ENCODE measurements around the gene PUSL1.

Gene PUSL1

DNA sequence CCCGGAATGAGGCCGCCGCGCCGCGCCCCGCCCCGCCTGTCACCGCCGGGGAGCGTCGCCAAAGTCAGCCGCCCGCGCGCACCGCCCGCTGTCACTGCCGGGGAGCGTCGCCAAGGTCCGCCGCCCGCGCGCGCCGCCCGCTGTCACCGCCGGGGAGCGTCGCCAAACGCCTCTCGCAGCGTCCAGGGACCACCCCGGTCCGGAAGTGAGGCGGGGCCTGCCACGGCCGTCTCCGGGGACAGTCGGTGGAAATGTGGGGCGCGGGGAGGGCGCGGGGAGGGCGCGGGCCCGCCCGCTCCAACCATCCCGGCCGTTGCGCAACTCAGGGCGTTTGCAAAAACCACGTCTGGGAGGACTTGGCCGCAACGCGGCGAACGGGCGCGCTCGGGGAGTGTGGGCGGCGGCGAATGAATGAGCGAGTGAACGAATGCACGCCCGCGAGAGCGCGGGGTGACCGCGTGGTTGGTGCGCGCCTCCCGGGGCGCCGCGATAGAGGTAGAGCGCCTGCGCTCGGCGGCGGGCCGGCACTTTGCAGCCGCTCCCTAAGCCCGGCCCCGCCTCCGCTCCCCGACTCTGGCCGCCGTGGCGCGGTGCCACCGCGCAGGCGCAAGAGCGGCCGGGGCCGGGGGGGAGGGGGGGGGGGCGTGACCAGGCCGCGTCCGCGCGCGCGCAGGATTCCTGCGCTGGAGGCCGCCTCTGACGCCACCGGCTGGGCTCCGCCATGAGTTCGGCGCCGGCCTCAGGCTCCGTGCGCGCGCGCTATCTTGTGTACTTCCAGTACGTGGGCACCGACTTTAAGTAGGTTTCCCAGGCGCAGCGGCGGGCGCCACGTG is at the start of gene PUSL1, which contains the start of gene ACAP3 (continued):
- TF ChIP-seq ZNF580 (tag by site-specific recombination; IDR thresholded peaks at IDR 0.05): peak; percentile 67; the same call in 1 of the 2 replicates
- no peak for TF ChIP-seq SETDB1 (IDR thresholded peaks at IDR 0.05; ENCODE audit: insufficient read length, low read length)
- TF ChIP-seq, protein P1, sequence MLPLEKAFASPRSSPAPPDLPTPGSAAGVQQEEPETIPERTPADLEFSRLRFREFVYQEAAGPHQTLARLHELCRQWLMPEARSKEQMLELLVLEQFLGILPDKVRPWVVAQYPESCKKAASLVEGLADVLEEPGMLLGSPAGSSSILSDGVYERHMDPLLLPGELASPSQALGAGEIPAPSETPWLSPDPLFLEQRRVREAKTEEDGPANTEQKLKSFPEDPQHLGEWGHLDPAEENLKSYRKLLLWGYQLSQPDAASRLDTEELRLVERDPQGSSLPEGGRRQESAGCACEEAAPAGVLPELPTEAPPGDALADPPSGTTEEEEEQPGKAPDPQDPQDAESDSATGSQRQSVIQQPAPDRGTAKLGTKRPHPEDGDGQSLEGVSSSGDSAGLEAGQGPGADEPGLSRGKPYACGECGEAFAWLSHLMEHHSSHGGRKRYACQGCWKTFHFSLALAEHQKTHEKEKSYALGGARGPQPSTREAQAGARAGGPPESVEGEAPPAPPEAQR (tag by site-specific recombination; IDR thresholded peaks at IDR 0.05): peak; percentile 82; the same call in 1 of the 2 replicates
- TF ChIP-seq ZSCAN16 (tag by site-specific recombination; IDR thresholded peaks at IDR 0.05): peak; percentile 82; the same call in 1 of the 2 replicates
- peak; percentile 98 for TF ChIP-seq KLF8 (tag by site-specific recombination; IDR thresholded peaks at IDR 0.05)
- no peak for TF ChIP-seq ZFP41 (tag by site-specific recombination; IDR thresholded peaks at IDR 0.05; ENCODE audit: borderline replicate concordance)
- TF ChIP-seq ZNF777 (tag by site-specific recombination; IDR thresholded peaks at IDR 0.05; ENCODE audit: borderline replicate concordance): no peak
- TF ChIP-seq ZNF416 (tag by site-specific recombination; IDR thresholded peaks at IDR 0.05): no peak
- peak; percentile 89 for TF ChIP-seq KLF16 (tag by site-specific recombination; IDR thresholded peaks at IDR 0.05)
- TF ChIP-seq, protein P2, sequence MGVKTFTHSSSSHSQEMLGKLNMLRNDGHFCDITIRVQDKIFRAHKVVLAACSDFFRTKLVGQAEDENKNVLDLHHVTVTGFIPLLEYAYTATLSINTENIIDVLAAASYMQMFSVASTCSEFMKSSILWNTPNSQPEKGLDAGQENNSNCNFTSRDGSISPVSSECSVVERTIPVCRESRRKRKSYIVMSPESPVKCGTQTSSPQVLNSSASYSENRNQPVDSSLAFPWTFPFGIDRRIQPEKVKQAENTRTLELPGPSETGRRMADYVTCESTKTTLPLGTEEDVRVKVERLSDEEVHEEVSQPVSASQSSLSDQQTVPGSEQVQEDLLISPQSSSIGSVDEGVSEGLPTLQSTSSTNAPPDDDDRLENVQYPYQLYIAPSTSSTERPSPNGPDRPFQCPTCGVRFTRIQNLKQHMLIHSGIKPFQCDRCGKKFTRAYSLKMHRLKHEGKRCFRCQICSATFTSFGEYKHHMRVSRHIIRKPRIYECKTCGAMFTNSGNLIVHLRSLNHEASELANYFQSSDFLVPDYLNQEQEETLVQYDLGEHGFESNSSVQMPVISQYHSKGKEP (tag by site-specific recombination; IDR thresholded peaks at IDR 0.05): peak; percentile 42; the same call in 1 of the 2 replicates
- TF ChIP-seq ZNF211 (tag by site-specific recombination; IDR thresholded peaks at IDR 0.05; ENCODE audit: low read depth): no peak
- TF ChIP-seq ZBTB1 (tag by site-specific recombination; IDR thresholded peaks at IDR 0.05): peak; percentile 87; the same call in 1 of the 2 replicates
- TF ChIP-seq WT1 (tag by site-specific recombination; IDR thresholded peaks at IDR 0.05): no peak; the same call in 1 of the 2 replicates
- no peak for TF ChIP-seq ZNF292 (tag by site-specific recombination; IDR thresholded peaks at IDR 0.05; ENCODE audit: borderline replicate concordance, low read depth)
- TF ChIP-seq ZBTB48 (tag by site-specific recombination; IDR thresholded peaks at IDR 0.05): peak; percentile 100
- peak; percentile 94 for TF ChIP-seq ZNF324 (tag by site-specific recombination; IDR thresholded peaks at IDR 0.05)
- TF ChIP-seq, protein P3, sequence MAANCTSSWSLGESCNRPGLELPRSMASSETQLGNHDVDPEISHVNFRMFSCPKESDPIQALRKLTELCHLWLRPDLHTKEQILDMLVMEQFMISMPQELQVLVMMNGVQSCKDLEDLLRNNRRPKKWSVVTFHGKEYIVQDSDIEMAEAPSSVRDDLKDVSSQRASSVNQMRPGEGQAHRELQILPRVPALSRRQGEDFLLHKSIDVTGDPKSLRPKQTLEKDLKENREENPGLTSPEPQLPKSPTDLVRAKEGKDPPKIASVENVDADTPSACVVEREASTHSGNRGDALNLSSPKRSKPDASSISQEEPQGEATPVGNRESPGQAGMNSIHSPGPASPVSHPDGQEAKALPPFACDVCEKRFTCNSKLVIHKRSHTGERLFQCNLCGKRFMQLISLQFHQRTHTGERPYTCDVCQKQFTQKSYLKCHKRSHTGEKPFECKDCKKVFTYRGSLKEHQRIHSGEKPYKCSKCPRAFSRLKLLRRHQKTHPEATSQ (tag by site-specific recombination; IDR thresholded peaks at IDR 0.05): peak; percentile 33; the same call in 1 of the 2 replicates
- TF ChIP-seq ZNF701 (tag by site-specific recombination; IDR thresholded peaks at IDR 0.05): no peak
- TF ChIP-seq ZNF530 (tag by site-specific recombination; IDR thresholded peaks at IDR 0.05; ENCODE audit: low read depth): no peak
- TF ChIP-seq, protein P4, sequence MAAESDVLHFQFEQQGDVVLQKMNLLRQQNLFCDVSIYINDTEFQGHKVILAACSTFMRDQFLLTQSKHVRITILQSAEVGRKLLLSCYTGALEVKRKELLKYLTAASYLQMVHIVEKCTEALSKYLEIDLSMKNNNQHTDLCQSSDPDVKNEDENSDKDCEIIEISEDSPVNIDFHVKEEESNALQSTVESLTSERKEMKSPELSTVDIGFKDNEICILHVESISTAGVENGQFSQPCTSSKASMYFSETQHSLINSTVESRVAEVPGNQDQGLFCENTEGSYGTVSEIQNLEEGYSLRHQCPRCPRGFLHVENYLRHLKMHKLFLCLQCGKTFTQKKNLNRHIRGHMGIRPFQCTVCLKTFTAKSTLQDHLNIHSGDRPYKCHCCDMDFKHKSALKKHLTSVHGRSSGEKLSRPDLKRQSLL (tag by site-specific recombination; IDR thresholded peaks at IDR 0.05): 0 out of 2 replicates have a peak, but pooled peaks have one; percentile 29
- TF ChIP-seq ZNF280D (tag by site-specific recombination; IDR thresholded peaks at IDR 0.05): no peak
- TF ChIP-seq ZBTB20 (tag by site-specific recombination; IDR thresholded peaks at IDR 0.05): peak; percentile 48; the same call in 1 of the 2 replicates
- TF ChIP-seq, protein P5, sequence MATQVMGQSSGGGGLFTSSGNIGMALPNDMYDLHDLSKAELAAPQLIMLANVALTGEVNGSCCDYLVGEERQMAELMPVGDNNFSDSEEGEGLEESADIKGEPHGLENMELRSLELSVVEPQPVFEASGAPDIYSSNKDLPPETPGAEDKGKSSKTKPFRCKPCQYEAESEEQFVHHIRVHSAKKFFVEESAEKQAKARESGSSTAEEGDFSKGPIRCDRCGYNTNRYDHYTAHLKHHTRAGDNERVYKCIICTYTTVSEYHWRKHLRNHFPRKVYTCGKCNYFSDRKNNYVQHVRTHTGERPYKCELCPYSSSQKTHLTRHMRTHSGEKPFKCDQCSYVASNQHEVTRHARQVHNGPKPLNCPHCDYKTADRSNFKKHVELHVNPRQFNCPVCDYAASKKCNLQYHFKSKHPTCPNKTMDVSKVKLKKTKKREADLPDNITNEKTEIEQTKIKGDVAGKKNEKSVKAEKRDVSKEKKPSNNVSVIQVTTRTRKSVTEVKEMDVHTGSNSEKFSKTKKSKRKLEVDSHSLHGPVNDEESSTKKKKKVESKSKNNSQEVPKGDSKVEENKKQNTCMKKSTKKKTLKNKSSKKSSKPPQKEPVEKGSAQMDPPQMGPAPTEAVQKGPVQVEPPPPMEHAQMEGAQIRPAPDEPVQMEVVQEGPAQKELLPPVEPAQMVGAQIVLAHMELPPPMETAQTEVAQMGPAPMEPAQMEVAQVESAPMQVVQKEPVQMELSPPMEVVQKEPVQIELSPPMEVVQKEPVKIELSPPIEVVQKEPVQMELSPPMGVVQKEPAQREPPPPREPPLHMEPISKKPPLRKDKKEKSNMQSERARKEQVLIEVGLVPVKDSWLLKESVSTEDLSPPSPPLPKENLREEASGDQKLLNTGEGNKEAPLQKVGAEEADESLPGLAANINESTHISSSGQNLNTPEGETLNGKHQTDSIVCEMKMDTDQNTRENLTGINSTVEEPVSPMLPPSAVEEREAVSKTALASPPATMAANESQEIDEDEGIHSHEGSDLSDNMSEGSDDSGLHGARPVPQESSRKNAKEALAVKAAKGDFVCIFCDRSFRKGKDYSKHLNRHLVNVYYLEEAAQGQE (tag by site-specific recombination; IDR thresholded peaks at IDR 0.05): no peak
- TF ChIP-seq OSR2 (tag by site-specific recombination; IDR thresholded peaks at IDR 0.05): 0 out of 2 replicates have a peak, but pooled peaks have one; percentile 19

All from HEK293 (cell line).